HCT116 (cell line): Measurements from ENCODE around the gene AGFG2. TPM values are rescaled to one million over a fixed set of nuclear protein-coding genes. Genes with fewer than 3 reads are reported as not detected.
A peak's percentile ranks its signal among the peaks of the same experiment; 100 is the strongest.

ENCODE experiments used
- ATAC-seq: fragments of 200-7000 bp; cut with Tn5 transposase; 2 replicates; pipeline ENCODE4 v1.9.1; 2020; ENCODE audit warnings: mild to moderate bottlenecking, moderate library complexity
- BruUV-seq: library from RNA; stranded (reverse); fragments of 400-500 nt; replicated peaks from 2 replicates; lab custom pipeline; 2021; lab: Mats Ljungman, UMichigan
- CTCF ChIA-PET: fragments of 300-600 bp; sonication (Branson Sonifier 250); formaldehyde crosslinking; loops from one replicate; lab custom pipeline; 2021; ENCODE audit warnings: antibody characterized with exemption; lab: Charles Lee
- POLR2A ChIA-PET: fragments of 300-600, 350-600 bp; sonication (Branson Sonifier 250); formaldehyde crosslinking; loops from one replicate; lab custom pipeline; 2021; ENCODE audit warnings: antibody characterized with exemption; lab: Charles Lee
- RAD21 ChIA-PET, 2 experiments: fragments of 300-600 bp; sonication (Branson Sonifier 250); formaldehyde crosslinking; loops; one replicate each; lab custom pipeline; 2023; ENCODE audit warnings: low total read pairs in 2 of 2; ENCODE audit not compliant: uncharacterized antibody in 2 of 2, unreplicated experiment in 2 of 2, low non-redundant PET in 1 of 2; lab: Charles Lee
- DNase-seq: peaks from one replicate; pipeline ENCODE4 v3.0.0-alpha.2; 2010; ENCODE audit warnings: low read depth, low spot score
- H2AFZ ChIP-seq: fragments of 200-600 bp; shearing (Covaris generic), sonication (generic); 2 replicates; pipeline ENCODE4 v1.6.1; 2017; ENCODE audit warnings: low read depth, mixed run types, mixed read lengths, antibody characterized with exemption, low read length; ENCODE audit not compliant: poor library complexity, severe bottlenecking
- H3K27ac ChIP-seq: 2 replicates; pipeline ENCODE4 v1.5.1; 2012; ENCODE audit warnings: low read depth, low read length
- H3K27me3 ChIP-seq: fragments of 200-600 bp; sonication (generic); 2 replicates; pipeline ENCODE4 v1.6.1; 2016; ENCODE audit warnings: mixed run types, low read length, mixed read lengths; ENCODE audit not compliant: insufficient read depth
- H3K36me3 ChIP-seq, 2 experiments: fragments of 200-500 bp in 1 of 2; fragments of 200-600 bp in 1 of 2; sonication (Bioruptor generic) in 1 of 2; sonication (generic) in 1 of 2; 2 replicates each; pipeline versions ENCODE4 v1.5.1 to v1.6.1; 2014 to 2016; ENCODE audit warnings: low read length in 2 of 2, inconsistent platforms in 1 of 2, mixed read lengths in 1 of 2, mixed run types in 1 of 2; ENCODE audit not compliant: insufficient read depth in 2 of 2, control insufficient read depth in 1 of 2
- H3K4me1 ChIP-seq, 2 experiments: fragments of 200-600 bp in 1 of 2; sonication (generic) in 1 of 2; 2 replicates each; pipeline versions ENCODE4 v1.5.1 to v1.6.1; 2012 to 2017; ENCODE audit warnings: low read length in 2 of 2, inconsistent platforms in 1 of 2, mild to moderate bottlenecking in 1 of 2, mixed read lengths in 1 of 2, mixed run types in 1 of 2, moderate library complexity in 1 of 2; ENCODE audit not compliant: insufficient read depth in 2 of 2, control insufficient read depth in 1 of 2
- H3K4me2 ChIP-seq: fragments of 200-600 bp; sonication (generic); 2 replicates; pipeline ENCODE4 v1.6.1; 2017; ENCODE audit warnings: mixed run types, low read length, mixed read lengths
- H3K4me3 ChIP-seq, 2 experiments: fragments of 200-600 bp in 1 of 2; sonication (generic) in 1 of 2; replicated peaks in 1 of 2; 2 replicates each; pipeline ENCODE4 v1.5.1; 2011 to 2016; ENCODE audit warnings: low read length in 2 of 2, control low read depth in 1 of 2, low read depth in 1 of 2, mild to moderate bottlenecking in 1 of 2, mixed read lengths in 1 of 2, mixed run types in 1 of 2
- H3K79me2 ChIP-seq: fragments of 200-600 bp; sonication (generic); 2 replicates; pipeline ENCODE4 v1.6.1; 2017; ENCODE audit warnings: mild to moderate bottlenecking, mixed run types, low read length, moderate library complexity, mixed read lengths; ENCODE audit not compliant: insufficient read depth
- H3K9ac ChIP-seq: fragments of 200-600 bp; sonication (generic); 2 replicates; pipeline ENCODE4 v1.6.1; 2016; ENCODE audit warnings: low read length, mixed read lengths
- H3K9me2 ChIP-seq: fragments of 200-600 bp; sonication (generic), shearing (Covaris generic); 2 replicates; pipeline ENCODE4 v1.6.1; 2017; ENCODE audit warnings: mixed run types, mild to moderate bottlenecking, moderate library complexity; ENCODE audit not compliant: insufficient read depth
- H3K9me3 ChIP-seq, 2 experiments: fragments of 200-500 bp in 1 of 2; fragments of 200-600 bp in 1 of 2; sonication (Bioruptor generic) in 1 of 2; sonication (generic) in 1 of 2; 2 replicates each; pipeline ENCODE4 v1.6.1; 2014 to 2017; ENCODE audit warnings: low read length in 2 of 2, mixed read lengths in 2 of 2, inconsistent platforms in 1 of 2, low read depth in 1 of 2, mild to moderate bottlenecking in 1 of 2, mixed run types in 1 of 2, moderate library complexity in 1 of 2; ENCODE audit not compliant: control insufficient read depth in 1 of 2, insufficient read depth in 1 of 2
- H4K20me1 ChIP-seq: fragments of 200-600 bp; sonication (generic), shearing (Covaris generic); 2 replicates; pipeline ENCODE4 v1.6.1; 2017; ENCODE audit warnings: mixed run types, mild to moderate bottlenecking, moderate library complexity; ENCODE audit not compliant: insufficient read depth
- FOSL1 ChIP-seq: IDR thresholded peaks from 2 replicates; pipeline ENCODE4 v1.6.1; 2012; ENCODE audit warnings: low read depth
- REST ChIP-seq: IDR thresholded peaks from 2 replicates; pipeline ENCODE4 v1.6.1; 2012; ENCODE audit warnings: low read depth
- ZNF274 ChIP-seq: fragments of 200-500 bp; sonication (Bioruptor generic); IDR thresholded peaks from 2 replicates; pipeline ENCODE4 v1.6.1; 2014; ENCODE audit warnings: mild to moderate bottlenecking, low read depth, low read length, inconsistent platforms
- intact Hi-C: fragments of 100-400 bp; cut with micrococcal nuclease; formaldehyde crosslinking; loops from 2 replicates; pipeline ENCODE4 v1.10.0; 2022
- total RNA-seq: library from RNA; stranded (reverse); gene quantifications from one replicate; pipeline ENCODE4 v1.2.1, GENCODE V29; 2021; ENCODE audit not compliant: unreplicated experiment

AGFG2 gene
- total RNA-seq, 1 experiment from 2014 or later: 14.0 TPM

GRCh38 chr7:100583132-100584053 lies 44.4 kb downstream of the AGFG2 start:
- no peaks in the 10 kb centered on the region for H3K9me2 ChIP-seq
- intact Hi-C loops: no loop called here
- RAD21 ChIA-PET: no interaction called here
- H2AFZ ChIP-seq: no peak overlapping the region
- TF ChIP-seq FOSL1 (no peak), ZNF274 (no peak), REST (no peak)
- no peak overlapping the region for H3K4me3 ChIP-seq
- peaks cover 8 to 9% of the 10 kb centered on the region in 2 experiments; a peak in 3 of 4 replicates for H3K36me3 ChIP-seq
- peak overlapping the region; percentile 1; the same call in 1 of the 2 replicates for H3K27ac ChIP-seq
- H3K9ac ChIP-seq: no peak overlapping the region
- H3K4me2 ChIP-seq: peak overlapping the region; percentile 88; the same call in 1 of the 2 replicates
- no peaks in the 10 kb centered on the region for H3K9me3 ChIP-seq
- ATAC-seq (no peak), DNase-seq (no peak)
- H4K20me1 ChIP-seq: no peaks in the 10 kb centered on the region
- CTCF ChIA-PET: no interaction called here
- POLR2A ChIA-PET: no interaction called here
- H3K4me1 ChIP-seq: peaks cover 2 to 22% of the 10 kb centered on the region in 2 experiments; a peak in 3 of 4 replicates
- peaks cover 11% of the 10 kb centered on the region; the same call in 1 of the 2 replicates for H3K79me2 ChIP-seq
- no peaks in the 10 kb centered on the region for H3K27me3 ChIP-seq
- TSS peak; percentile 18 for BruUV-seq
